H4 (cell line): Measurements from ENCODE around the gene KANSL1. TPM values are rescaled to one million over a fixed set of nuclear protein-coding genes. Genes with fewer than 3 reads are reported as not detected.
"Not testable (repeated sequence)": the region's sequence is repeated elsewhere in the genome, so short reads cannot be mapped to it uniquely, and the experiment has no call there.

Experiments used
- DNase-seq: peaks from one replicate; pipeline ENCODE4 v3.0.0-alpha.2; 2015; ENCODE audit warnings: low spot score
- total RNA-seq: library from RNA; depleted of rRNA; stranded (reverse); fragments of >200 nt; shearing (Covaris generic); gene quantifications from 2 replicates; pipeline ENCODE4 v1.2.3, GENCODE V29; 2014

Gene KANSL1
- total RNA-seq, 1 experiment from 2014 or later, result 22.6 TPM

GRCh38 chr17:46192189-46192438 lies 1.1 kb downstream of the KANSL1 start:
- no peak for DNase-seq

GRCh38 chr17:46191322-46192188 lies 1.7 kb downstream of the KANSL1 start:
- peak; percentile 35 for DNase-seq

- DNase-seq, result no peak
Observed at GRCh38 chr17:46190763-46191162, 2.5 kb downstream of the KANSL1 start.

DNA sequence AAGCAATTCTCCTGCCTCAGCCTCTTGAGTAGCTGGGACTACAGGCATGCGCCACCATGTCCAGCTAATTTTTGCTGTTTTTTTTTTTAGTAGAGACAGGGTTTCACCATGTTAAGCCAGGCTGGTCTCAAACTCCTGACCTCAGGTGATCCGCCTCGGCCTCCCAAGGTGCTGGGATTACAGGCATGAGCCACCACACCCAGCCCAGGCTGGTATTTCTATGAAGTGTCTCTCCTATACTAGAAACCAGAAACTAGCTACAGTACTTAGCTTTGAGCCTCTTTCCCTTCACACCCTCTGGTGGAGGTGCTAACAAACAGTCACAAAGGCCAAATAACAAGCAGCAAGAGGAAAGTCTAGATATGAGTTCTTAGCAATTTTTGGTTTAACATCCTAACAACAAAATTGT lies 6.4 kb downstream of the KANSL1 start:
- DNase-seq, result peak; percentile 35

DNA sequence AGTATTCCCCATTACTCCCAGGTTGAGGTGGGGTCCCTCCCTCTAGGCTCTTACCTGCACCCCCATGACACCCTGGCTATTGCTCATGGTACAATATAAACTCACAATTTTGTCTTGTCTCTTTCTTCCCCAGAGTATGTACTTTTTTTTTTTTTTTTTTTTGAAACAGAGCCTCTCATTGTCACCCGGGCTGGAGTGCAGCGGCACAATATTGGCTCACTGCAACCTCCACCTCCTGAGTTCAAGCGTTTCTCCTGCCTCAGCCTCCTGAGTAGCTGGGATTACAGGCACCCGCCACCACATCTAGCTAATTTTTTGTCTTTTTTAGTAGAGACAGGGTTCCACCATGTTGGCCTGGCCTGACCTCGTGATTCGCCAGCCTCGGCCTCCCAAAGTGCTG lies 8.5 kb downstream of the KANSL1 start:
- DNase-seq, result no peak

- not testable (repeated sequence) for DNase-seq
Observed at GRCh38 chr17:46183383-46183782, 9.8 kb downstream of the KANSL1 start.

- no peak for DNase-seq
Observed at GRCh38 chr17:46182961-46183360, 10.3 kb downstream of the KANSL1 start.

- no peak for DNase-seq
Observed at GRCh38 chr17:46181940-46182339, 11.3 kb downstream of the KANSL1 start.

DNA sequence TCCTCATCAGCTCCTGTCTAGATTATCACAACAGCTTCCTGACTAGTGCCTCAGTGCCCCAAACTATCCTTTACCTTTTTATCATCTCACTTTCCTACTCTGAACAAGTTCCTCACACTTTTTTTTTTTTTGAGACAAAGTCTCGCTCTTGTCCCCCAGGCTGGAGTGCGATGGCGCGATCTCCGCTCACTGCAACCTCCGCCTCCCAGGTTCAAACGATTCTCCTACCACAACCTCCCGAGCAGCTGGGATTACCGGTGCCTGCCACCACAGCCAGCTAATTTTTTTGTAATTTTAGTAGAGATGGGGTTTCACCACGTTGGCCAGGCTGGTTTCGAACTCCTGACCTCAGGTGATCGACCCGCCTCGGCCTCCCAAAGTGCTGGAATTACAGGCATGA lies 11.9 kb downstream of the KANSL1 start:
- not testable (repeated sequence) for DNase-seq

GRCh38 chr17:46180892-46181274 lies 12.3 kb downstream of the KANSL1 start:
- DNase-seq, result no peak

GRCh38 chr17:46180185-46180891 lies 12.9 kb downstream of the KANSL1 start:
- DNase-seq, result not testable (repeated sequence)

DNA sequence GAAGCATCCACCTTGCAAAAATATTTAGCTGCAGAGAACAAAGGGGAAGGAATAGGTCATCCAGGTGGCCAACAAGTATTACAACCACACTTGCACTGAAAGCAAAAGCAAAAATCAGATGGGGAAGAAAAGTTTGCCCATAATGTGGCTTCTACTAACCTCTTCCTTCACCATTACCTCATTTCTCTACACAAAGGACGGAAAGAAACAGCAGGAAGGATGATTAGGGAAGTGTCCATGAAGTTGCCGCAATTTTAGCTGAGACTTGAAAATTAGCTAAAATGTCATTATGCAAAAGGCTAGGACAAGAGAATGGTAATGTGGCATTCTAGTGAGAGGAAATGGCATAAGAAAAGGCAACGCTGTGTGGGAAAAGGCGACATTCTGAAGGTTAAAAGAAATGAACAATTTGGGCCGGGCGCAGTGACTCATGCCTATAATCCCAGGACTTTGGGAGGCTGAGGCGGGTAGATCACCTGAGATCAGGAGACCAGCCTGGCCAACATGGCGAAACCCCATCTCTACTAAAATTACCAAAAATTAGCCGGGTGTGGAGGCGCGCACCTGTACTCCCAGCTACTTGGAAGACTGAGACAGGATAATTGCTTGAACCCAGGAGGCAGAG lies 13.7 kb downstream of the KANSL1 start:
- DNase-seq, result no peak

DNA sequence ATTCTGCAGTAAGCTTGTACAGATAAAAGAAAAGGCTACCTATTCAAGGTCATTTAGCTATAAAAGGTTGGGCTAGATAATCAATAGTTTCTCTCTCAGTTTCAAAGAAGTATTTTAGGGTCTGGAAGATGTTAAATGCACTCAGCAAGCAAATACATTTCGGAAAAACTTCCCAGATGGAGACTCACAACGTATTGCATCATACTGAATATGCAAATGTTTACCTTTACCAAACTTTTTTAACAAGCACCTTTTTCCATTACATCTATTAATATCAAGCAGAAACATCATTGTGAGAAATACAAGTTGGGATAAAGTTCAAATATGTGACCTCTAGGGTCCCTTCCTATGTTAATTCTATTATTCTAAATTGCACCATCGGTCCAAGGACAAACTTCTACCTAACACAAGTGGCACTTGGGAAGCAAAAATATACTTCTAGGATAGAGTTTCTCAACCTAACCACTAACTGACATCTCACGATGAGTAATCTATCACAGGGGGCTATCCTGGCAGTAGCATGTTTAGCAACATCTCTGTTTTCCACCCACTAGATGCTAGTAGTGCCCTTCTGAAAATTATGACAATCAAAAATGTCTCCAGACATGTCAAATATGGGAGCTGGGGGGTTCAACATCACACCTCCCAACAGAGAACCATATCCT lies 14.5 kb downstream of the KANSL1 start:
- no peak for DNase-seq

- no peak for DNase-seq
Observed at GRCh38 chr17:46176975-46177374, 16.3 kb downstream of the KANSL1 start.

DNA sequence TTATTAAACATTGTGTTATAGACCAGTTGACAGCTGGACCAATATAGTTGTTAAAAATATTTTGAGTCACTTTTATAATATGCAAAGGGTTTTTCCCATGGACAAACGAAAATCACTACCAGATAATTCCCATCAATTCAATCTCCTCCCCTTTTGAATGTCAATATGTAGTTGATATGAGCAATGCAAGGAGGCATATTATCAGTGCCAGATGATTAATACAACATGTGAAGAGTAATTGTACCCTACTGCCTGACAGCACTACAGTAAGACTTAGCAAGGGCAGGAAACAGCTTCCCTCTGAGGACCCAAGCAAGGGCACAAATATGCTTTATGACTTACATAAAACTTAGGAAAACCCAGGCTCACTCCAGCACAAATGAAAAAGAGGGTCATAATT lies 17.3 kb downstream of the KANSL1 start:
- DNase-seq, result no peak

DNA sequence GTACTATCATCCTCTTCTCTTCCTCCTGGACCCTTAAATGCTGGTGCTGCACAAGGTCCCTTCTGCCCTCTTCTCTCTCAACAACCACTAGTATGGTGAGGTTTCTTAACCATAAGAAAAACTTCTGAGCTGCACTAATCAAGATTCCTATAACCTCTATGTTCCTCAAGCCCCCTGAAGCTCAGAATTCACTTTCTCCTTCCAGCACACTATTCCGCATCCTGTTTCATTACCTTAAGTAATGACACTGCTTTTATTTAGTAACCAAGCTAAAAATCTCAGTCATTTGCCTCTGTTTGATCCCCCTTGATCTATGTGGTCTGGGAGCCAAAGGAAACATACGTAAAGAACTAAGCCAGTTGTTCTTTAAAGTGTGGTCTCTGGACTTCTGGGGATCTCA lies 20.1 kb downstream of the KANSL1 start:
- no peak for DNase-seq

- no peak for DNase-seq
Observed at GRCh38 chr17:46171939-46172338, 21.3 kb downstream of the KANSL1 start.

DNA sequence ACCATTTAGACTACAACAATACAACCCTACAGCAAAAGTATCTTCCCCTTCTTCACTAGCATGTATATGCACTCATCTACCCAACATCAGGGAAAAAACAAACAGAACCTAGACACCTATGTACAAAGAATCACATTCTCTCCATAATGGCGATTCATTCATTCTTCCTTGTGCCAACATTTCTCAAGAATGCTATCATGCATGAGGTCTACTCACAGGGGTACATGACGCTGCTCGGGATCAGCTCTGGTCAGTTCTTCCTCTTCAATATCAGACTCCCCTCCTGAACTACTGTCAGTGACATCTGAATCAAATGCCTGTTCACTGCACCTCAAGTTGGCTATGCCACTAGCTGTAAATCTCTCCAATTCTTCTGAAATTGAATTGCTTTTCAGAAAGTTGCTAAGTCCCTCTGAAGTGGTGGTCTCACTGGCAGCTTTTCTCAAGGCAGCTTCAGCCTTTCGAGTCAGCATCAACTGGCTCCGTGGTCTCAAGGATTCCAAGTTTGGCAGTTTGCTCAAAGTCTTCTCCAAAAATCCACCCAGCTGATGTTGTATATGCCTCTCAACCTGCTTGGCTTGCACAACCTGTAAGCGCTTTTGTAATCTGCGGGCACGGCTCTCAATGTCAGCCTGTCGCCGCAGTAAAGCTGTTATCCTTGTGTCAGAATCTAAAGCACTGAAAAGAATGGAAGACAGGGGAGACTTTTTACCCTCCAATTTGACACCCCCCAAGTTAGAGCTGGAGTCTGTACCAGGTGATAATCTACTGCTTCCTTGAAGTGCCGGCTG lies 22.4 kb downstream of the KANSL1 start:
- DNase-seq, result no peak

DNA sequence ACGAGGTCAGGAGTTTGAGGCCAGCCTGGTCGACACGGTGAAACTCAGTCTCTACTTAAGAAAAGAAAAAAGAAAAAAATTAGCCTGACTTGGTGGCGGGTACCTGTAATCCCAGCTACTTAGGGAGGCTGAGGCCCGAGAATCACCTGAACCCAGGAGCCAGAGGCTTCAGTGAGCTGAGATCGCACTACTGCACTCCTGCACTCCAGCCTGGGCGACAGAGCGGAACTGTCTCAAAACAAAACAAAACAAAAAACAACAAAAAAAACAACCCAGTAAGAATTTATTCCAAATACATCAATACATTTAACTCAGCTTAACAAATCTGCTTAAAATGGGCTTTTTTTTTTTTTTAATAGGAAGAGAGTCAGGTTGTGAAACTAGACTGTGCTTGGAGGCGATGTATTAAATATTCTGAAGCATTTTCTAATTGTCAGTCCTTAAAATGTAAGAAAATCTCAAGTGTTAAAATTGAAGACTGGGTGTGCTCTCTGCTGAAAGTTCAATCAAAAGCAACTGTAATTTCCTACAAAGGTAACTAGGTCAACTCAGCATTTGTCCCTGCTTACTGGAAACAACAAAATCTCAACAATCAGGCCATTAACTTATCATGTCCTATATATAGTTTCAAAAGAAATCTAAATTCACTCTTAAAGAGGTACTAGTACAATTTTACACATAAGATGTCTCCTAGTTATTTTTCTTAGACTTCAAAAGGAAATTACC lies 23.2 kb downstream of the KANSL1 start:
- DNase-seq, result no peak

- DNase-seq, result no peak
Observed at GRCh38 chr17:46167826-46168569, 25.2 kb downstream of the KANSL1 start.
